Measurements from ENCODE around the gene SPOPL.

DNA sequence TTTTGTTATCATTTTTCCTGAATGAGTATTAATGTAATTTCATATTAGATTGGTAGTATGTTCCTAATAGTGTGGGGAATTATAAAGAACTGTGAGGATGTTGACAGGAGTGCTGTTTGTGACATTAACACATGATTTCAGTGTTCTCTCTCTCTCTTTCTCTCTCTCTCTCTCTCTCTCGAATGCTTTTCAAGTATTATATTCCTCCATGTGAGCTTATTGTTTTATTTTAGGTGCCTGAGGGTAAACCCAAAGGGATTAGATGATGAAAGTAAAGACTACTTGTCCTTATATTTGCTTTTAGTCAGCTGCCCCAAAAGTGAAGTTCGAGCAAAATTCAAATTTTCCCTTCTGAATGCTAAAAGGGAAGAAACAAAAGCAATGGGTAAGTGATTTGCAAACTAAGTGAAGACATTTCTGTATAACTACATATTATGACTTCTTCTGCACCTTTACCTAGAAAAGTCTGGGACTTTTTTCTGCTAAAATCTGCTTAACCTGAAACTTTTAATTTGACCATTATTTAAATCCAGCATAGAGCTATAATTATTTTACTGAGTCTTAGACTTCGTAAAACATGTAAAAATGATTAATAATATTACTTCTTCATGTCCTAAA is 49.2 kb downstream of the SPOPL start:
- TF ChIP-seq CTCF (conservative IDR thresholded peaks at IDR 0.05; ENCODE audit: low read depth, low read length) (no peak), POLR2A (IDR thresholded peaks at IDR 0.05; ENCODE audit: low read depth, low read length) (no peak), FOS (IDR thresholded peaks at IDR 0.05; ENCODE audit: low read depth, low read length) (no peak), RCOR1 (IDR thresholded peaks at IDR 0.05; ENCODE audit: insufficient replicate concordance, low read length) (no peak), CHD1 (IDR thresholded peaks at IDR 0.05; ENCODE audit: low read depth, low read length) (no peak), CEBPB (IDR thresholded peaks at IDR 0.05; ENCODE audit: low read depth, low read length) (no peak), MXI1 (IDR thresholded peaks at IDR 0.05; ENCODE audit: borderline replicate concordance, low read depth, low read length) (no peak), ELK1 (IDR thresholded peaks at IDR 0.05; ENCODE audit: borderline replicate concordance, low read depth, low read length) (no peak), USF2 (IDR thresholded peaks at IDR 0.05; ENCODE audit: low read depth, low read length) (no peak)
